GM19239 (cell line): Measurements from ENCODE around the gene TRIM71.
A peak's percentile ranks its signal among the peaks of the same experiment; 100 is the strongest.
"Not testable (repeated sequence)": the region's sequence is repeated elsewhere in the genome, so short reads cannot be mapped to it uniquely, and the experiment has no call there.

ENCODE experiments used
- DNase-seq: peaks from one replicate; pipeline ENCODE4 v3.0.0; 2011; ENCODE audit warnings: low spot score; ENCODE audit not compliant: insufficient read length
- FAIRE-seq: peaks from 2 replicates; lab custom pipeline; 2011; peaks lifted over from hg19 to GRCh38; lab: Jason Lieb, UNC

The TRIM71 gene

DNA sequence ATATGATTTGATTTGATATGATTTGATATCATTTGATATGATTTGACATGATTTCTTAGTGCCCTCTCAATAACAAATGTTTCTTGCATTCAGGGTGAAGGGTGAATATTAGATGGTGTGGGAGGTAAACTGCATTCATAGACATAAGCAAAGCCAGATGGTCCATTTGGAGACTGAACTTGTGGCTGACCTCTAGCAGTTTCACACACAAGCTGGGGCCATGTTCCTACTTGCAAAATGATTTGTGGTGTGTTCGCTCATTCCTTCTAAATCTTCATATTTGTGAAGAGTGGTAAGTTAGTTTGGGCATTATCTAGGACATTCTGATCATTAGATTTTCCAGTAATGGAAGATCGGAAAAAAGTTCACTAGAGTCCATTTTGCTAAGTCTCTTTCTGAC, 93.2 kb downstream of the TRIM71 start:
- DNase-seq: no peak
- no peak for FAIRE-seq

DNA sequence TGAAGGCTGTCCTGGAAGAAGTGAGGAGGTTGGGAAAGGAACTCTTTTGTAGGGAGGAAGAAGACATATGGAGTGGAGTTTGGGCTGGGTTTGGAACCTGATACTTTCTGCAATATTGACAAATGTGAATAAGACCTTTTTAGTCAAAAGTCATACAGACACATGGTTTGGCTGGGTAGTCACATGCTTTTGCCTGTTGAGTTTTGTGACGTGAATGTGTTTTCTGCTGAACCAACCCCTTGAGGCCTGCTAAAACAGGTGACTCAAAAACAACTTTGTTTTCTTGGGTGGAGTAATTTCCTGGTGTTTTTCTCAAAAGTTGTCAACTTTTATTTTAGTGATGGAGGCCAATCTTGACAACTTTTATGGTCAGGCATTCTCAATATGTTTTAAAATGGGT, 94.2 kb downstream of the TRIM71 start:
- FAIRE-seq: no peak
- no peak for DNase-seq

DNA sequence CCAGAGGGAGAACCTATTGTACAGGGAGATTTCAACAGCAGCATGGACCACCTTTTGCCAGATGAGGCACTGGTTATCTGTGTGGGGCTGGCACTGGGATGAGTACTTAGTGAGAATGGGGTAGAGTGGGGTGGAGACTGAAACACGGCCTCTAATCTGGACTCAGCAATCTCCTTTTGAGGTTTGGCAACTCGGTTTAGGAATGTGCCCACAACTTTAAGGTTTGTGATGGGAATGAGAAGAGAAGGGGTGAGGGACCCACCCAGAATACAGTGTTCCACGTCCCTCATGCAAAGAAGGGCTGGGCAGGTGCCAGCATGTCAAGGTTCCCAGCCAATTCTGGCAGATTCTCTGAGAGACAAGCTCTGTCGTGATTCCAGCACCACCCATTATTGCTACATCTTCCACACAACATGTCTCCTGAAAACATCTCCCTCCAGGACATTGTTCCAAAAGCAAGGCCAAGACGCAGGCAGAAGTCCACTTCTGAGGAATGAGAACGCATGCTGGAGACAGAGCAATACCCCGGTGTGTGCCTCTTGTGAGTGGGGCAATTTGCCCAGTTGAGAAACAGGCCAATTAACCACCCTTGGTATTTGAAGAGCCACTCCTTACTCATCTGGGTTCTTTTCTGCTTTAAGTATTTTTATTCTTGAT, 96.1 kb downstream of the TRIM71 start:
- FAIRE-seq: no peak
- no peak for DNase-seq

DNA sequence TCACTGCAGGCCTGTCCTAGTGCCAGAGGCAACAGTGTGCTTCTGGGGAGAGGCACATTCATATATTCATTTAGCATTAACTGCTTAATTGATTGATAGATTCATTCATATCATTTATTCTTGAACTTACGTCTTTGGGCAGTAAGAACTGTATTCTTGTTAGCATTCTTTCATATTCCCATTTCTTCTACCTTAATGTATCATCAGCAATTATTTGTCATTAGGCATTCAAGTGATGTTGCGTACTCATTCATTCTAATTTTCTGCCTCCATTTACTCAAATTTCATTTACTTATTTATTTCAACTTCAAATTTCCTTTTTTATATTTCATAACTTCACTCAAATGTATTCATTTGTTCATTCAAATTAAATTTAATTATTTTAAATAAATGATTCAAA, 102.1 kb downstream of the TRIM71 start:
- FAIRE-seq (no peak), DNase-seq (no peak)

DNA sequence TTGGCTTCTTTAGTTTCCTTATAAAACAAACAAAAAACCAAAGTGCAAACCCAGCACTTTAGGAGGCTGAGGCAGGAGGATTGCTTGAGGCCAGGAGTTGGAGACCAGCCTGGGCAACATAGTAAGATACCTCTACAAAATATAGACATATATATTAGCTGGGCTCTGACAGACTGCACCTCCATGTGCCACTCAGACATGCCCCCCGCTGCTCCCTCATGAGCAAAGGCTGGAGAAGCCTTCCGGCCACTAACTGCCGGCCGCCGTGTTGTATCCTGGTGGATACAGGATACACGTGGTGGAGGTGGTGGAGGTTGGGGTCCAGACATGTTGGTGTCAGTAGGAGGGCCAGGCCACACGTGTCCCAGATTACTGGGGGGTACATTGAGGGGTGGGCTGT, 104.3 kb downstream of the TRIM71 start:
- no peak for FAIRE-seq
- DNase-seq: no peak

DNA sequence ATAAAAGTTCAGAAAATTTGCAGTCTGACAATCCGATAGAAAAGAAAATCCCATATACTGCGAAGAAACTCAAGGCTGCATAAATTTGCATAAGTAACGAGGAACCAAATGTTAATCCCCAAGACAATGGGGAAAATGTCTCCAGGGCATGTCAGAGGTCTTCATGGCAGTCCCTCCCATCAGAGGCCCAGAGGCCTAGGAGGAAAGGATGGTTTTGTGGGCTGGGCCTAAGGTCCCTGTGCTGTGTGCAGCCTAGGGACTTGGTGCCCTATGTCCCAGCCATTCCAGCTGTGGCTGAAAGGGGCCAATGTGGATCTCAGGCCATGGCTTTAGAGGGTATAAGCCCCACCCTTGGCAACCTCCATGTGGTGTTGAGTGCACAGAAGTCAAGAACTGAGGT, 112.4 kb downstream of the TRIM71 start:
- DNase-seq (no peak), FAIRE-seq (no peak)

DNA sequence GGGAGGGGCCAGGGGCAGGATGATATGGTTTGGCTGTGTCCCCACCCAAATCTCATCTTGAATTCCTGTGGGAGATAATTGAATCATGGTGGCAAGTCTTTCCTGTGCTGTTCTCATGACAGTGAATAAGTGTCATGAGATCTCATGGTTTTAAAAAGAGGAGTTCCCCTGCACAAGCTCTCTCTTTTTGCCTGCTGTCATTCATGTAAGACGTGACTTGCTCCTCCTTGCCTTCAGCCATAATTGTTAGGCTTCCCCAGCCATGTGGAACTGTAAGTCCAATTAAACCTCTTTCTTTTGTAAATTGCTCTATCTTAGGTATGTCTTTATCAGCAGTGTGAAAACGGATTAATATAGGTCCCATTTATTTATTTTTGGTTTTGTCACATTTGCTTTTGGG, 113.5 kb downstream of the TRIM71 start:
- DNase-seq, FAIRE-seq: not testable (repeated sequence)

DNA sequence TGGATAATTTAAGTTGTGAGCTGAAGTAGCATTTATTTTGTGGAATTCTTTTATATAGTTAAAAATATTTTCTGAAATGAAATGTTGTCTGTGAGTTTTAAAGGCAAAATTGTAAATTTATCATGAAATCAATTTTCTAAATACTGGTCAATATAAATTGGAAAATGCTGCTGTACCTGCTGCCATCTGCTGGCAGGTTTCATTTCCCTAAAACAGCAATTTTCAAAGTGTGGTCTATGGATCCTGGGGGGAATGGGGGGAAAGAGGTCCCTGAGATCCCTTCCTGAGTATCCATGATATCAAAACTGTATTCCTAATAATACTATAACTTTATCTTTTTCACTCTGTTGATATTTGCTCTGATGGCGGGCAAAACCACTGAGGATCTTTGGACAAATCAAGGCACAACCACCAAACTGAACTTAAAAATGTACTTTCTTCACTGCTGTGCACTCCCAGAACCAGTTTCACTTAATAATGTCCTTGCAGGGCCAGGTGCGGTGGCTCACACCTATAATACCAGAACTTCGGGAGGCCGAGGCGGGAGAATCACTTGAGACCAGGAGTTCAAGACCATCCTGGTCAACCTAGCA, 116.4 kb downstream of the TRIM71 start:
- FAIRE-seq (no peak), DNase-seq (peak; percentile 18)

DNA sequence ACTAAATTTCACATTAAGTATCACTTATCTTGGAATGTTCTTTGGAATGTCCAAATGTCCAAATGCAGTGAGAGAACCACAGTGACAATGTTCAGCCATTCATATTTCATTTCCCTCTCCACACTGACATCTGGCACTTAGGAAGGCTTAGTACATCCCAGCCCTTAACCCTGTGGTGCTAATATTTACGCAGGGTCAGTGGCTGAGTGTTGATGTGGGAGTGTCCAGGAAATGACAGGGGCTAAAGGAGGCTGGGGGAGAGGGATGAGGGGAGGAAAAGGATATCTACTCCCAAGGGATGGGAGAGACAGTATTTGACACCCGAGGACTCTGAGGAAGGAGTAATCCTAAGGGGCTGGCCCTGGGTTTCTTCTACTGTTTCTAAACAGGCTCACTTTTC, 119.5 kb downstream of the TRIM71 start:
- FAIRE-seq (no peak), DNase-seq (no peak)

DNA sequence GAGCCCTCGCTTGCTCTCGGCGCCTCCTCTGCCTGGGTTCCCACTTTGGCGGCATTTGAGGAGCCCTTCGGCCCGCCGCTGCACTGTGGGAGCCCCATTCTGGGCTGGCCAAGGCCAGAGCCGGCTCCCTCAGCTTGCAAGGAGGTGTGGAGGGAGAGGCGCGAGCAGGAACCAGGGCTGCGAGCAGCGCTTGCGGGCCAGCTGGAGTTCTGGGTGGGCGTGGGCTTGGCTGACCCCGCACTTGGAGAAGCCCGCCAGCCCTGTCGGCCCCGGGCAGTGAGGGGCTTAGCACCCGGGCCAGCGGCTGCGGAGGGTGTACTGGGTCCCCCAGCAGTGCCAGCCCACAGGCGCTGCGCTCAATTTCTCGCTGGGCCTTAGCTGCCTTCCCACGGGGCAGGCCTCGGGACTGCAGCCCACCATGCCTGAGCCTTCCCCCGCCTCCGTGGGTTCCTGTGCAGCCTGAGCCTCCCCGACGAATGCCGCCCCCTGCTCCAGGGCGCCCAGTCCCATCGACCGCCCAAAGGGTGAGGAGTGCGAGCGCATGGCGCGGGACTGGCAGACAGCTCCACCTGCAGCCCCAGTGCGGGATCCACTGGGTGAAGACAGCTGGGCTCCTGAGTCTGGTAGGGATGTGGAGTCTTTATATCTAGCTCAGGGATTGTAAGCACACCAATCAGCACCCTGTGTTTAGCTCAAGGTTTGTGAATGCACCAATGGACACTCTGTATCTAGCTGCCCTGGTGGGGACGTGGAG, 121.9 kb downstream of the TRIM71 start:
- not testable (repeated sequence) for FAIRE-seq

DNA sequence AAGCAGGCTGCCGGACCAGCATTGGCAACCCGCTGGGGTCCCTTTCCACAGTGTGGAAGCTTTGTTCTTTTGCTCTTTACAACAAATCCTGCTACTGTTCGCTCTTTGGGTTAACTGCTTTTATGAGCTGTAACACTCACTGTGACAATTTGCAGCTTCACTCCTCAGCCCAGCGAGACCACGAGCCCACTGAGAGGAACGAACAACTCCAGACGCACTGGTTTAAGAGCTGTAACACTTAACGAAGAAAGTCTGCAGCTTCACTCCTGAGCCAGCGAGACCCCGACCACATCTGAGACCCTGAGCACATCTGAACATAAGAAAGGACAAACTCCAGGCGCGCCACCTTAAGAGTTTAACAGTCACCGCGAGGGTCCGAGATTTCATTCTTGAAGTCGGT, 122.9 kb downstream of the TRIM71 start:
- DNase-seq (no peak), FAIRE-seq (no peak)

More for the DNA sequence above, 121.9 kb downstream of the TRIM71 start:
- not testable (repeated sequence) for DNase-seq

DNA sequence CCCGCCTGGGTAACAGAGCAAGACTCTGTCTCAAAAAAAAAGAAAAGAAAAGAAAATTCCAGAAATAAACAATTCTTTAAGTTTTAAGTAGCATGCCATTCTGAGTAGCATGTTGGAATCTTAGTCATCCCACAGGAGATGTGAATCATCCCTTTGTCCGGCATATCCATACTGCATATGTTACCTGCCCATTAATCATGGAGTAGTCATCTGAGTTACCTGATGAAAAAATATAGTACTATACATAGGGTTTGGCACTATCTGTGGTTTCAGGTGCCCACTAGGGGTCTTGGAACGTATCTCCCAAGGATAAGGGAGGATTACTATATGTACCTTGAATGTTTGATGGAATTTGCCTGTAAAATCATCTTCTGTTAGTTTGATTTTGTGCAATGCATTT, 127.3 kb downstream of the TRIM71 start:
- DNase-seq: no peak
- FAIRE-seq: no peak

DNA sequence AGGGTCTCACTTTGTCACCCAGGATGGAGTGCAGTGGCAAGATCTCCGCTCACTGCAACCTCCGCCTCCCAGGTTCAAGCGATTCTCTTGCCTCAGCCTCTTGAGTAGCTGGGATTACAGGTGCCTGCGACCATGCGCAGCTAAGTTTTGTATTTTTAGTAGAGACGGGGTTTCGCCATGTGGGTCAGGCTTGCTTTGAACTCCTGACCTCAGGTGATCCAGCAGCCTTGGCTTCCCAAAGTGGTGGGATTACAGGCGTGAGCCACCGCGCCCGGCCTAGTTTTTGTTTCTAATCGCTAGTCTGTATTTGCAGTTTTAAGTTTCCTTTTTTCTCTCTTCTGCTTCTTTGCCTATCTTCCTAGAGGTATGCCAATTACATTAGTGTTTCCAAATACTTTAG, 127.8 kb downstream of the TRIM71 start:
- not testable (repeated sequence) for DNase-seq, FAIRE-seq

DNA sequence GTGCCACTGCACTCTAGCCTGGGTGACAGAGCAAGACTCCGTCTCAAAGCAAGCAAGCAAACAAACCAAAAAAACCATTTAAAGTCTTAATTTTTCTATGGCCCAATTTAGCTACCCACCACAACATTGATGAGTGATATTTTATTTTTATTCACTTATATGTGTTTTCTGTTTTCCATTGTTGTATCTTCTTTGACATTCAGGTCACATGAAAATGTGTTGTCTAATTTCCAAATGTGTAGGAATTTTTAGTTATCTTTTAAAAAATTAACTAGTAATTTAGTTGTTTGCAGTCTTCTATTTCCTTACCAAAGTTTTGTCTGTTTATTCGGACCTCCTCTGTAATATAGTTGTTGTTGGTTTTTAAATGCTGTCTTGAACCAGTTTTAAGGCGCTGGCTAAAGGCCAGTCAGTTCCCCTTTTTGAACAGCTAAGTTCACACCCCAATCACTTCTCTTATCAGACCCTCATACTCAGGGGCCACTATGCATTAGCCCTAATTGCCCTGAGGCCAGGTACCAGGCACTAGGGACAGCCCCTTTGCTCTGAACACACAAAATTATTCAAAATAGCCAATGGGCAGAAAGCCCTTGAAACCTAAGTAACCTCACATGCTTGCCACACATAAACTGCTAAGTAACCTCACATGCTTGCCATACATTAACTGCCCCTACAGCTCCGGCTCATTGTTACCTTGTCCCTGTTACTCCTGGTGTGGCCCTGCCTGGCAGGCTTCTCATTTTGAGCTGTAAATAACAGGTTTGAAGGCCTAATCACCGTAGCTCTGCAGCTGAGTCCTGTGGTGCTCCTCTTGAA, 129.4 kb downstream of the TRIM71 start:
- FAIRE-seq (no peak), DNase-seq (no peak)
